Nephron (organoid): ENCODE measurements around the gene TCOF1.

ENCODE experiments used
- H3K27ac Mint-ChIP-seq, 3 experiments: 2 replicates each; pipeline ENCODE4 v1.8.0; 2020; ENCODE audit warnings: mixed read lengths in 3 of 3, mild to moderate bottlenecking in 2 of 3, moderate library complexity in 1 of 3
- H3K27me3 Mint-ChIP-seq: 2 replicates; pipeline ENCODE4 v1.8.0; 2021; ENCODE audit warnings: low read depth, mild to moderate bottlenecking, moderate library complexity, mixed read lengths
- H3K36me3 Mint-ChIP-seq: 2 replicates; pipeline ENCODE4 v1.8.0; 2020; ENCODE audit warnings: low read depth, mixed read lengths
- H3K4me1 Mint-ChIP-seq: 2 replicates; pipeline ENCODE4 v1.8.0; 2020; ENCODE audit warnings: mixed read lengths
- H3K4me3 Mint-ChIP-seq, 3 experiments: 2 replicates each; pipeline ENCODE4 v1.8.0; 2020; ENCODE audit warnings: mild to moderate bottlenecking in 3 of 3, mixed read lengths in 3 of 3, moderate library complexity in 2 of 3
- H3K9me3 Mint-ChIP-seq: 2 replicates; pipeline ENCODE4 v1.8.0; 2020; ENCODE audit warnings: mixed read lengths
- CTCF ChIP-seq, 3 experiments: fragments of 200-600 bp; sonication (generic); IDR thresholded peaks; one replicate each; pipeline ENCODE4 v1.5.0; 2021; ENCODE audit warnings: antibody characterized with exemption in 3 of 3; ENCODE audit not compliant: unreplicated experiment in 3 of 3

The TCOF1 gene

GRCh38 chr5:150316320-150316719 is 41.2 kb upstream of the TCOF1 start:
- Mint-ChIP-seq H3K4me3 (no peak overlapping the region), H3K27me3 (no peaks in the 10 kb centered on the region), H3K4me1 (peaks cover 42% of the 10 kb centered on the region), H3K36me3 (no peaks in the 10 kb centered on the region), H3K9me3 (no peaks in the 10 kb centered on the region), H3K27ac (no peak overlapping the region)
- no peak for TF ChIP-seq CTCF (IDR thresholded peaks at IDR 0.05; ENCODE audit: unreplicated experiment in 3 of 3)

GRCh38 chr5:150317048-150318003 is 40.2 kb upstream of the TCOF1 start:
- Mint-ChIP-seq H3K9me3 (no peaks in the 10 kb centered on the region), H3K36me3 (no peaks in the 10 kb centered on the region), H3K4me1 (peaks cover 42% of the 10 kb centered on the region), H3K27ac (no peak overlapping the region), H3K4me3 (no peak overlapping the region), H3K27me3 (no peaks in the 10 kb centered on the region)
- no peak for TF ChIP-seq CTCF (IDR thresholded peaks at IDR 0.05; ENCODE audit: unreplicated experiment in 3 of 3)

- Mint-ChIP-seq H3K4me1 (peaks cover 36% of the 10 kb centered on the region), H3K9me3 (no peaks in the 10 kb centered on the region), H3K36me3 (no peaks in the 10 kb centered on the region), H3K27me3 (peaks cover 3% of the 10 kb centered on the region), H3K4me3 (no peak overlapping the region), H3K27ac (no peak overlapping the region)
- no peak for TF ChIP-seq CTCF (IDR thresholded peaks at IDR 0.05; ENCODE audit: unreplicated experiment in 3 of 3)
Observed at GRCh38 chr5:150318613-150319483, 38.6 kb upstream of the TCOF1 start.

- no peak for TF ChIP-seq CTCF (IDR thresholded peaks at IDR 0.05; ENCODE audit: unreplicated experiment in 3 of 3)
- H3K27ac Mint-ChIP-seq: no peak overlapping the region
- no peaks in the 10 kb centered on the region for H3K36me3 Mint-ChIP-seq
- H3K4me1 Mint-ChIP-seq: peaks cover 30% of the 10 kb centered on the region
- no peaks in the 10 kb centered on the region for H3K9me3 Mint-ChIP-seq
- H3K27me3 Mint-ChIP-seq: peaks cover 3% of the 10 kb centered on the region
- H3K4me3 Mint-ChIP-seq: no peak overlapping the region
Observed at GRCh38 chr5:150319484-150319790, 38.1 kb upstream of the TCOF1 start.

- peaks cover 3% of the 10 kb centered on the region for H3K27me3 Mint-ChIP-seq
- no peak for TF ChIP-seq CTCF (IDR thresholded peaks at IDR 0.05; ENCODE audit: unreplicated experiment in 3 of 3)
- no peaks in the 10 kb centered on the region for H3K9me3 Mint-ChIP-seq
- peaks cover 27% of the 10 kb centered on the region for H3K4me1 Mint-ChIP-seq
- peak overlapping the region; percentile 0 to 20 (median 3) for H3K27ac Mint-ChIP-seq
- H3K36me3 Mint-ChIP-seq: no peaks in the 10 kb centered on the region
- H3K4me3 Mint-ChIP-seq: no peak overlapping the region
Observed at GRCh38 chr5:150320044-150320613, 37.4 kb upstream of the TCOF1 start.
